Activated gamma-delta T cell (primary cell): Measurements from ENCODE around the gene DNASE2.
A peak's percentile ranks its signal among the peaks of the same experiment; 100 is the strongest.

ENCODE experiments used
- DNase-seq: peaks from one replicate; lab custom pipeline; 2025; lab: John Stamatoyannopoulos, UW

DNASE2 gene

GRCh38 chr19:12833738-12834565 lies 47.3 kb downstream of the DNASE2 start:
- DNase-seq: peak; percentile 49

- DNase-seq: no peak
These were observed 47.9 kb downstream of the DNASE2 start for GRCh38 chr19:12833418-12833737.

GRCh38 chr19:12828494-12828893 lies 52.8 kb downstream of the DNASE2 start:
- DNase-seq: no peak

GRCh38 chr19:12825254-12826131 lies 55.8 kb downstream of the DNASE2 start:
- DNase-seq: no peak
